ENCODE data around the gene ZNF211. TPM values are rescaled to one million over a fixed set of nuclear protein-coding genes. Genes with fewer than 3 reads are reported as not detected.

Gene ZNF211
- total and polyA plus RNA-seq, 2 donors (not counting 3 experiments of a cell fraction or from before 2014, with no cell fraction given) = 4.7 to 9.4 TPM

DNA sequence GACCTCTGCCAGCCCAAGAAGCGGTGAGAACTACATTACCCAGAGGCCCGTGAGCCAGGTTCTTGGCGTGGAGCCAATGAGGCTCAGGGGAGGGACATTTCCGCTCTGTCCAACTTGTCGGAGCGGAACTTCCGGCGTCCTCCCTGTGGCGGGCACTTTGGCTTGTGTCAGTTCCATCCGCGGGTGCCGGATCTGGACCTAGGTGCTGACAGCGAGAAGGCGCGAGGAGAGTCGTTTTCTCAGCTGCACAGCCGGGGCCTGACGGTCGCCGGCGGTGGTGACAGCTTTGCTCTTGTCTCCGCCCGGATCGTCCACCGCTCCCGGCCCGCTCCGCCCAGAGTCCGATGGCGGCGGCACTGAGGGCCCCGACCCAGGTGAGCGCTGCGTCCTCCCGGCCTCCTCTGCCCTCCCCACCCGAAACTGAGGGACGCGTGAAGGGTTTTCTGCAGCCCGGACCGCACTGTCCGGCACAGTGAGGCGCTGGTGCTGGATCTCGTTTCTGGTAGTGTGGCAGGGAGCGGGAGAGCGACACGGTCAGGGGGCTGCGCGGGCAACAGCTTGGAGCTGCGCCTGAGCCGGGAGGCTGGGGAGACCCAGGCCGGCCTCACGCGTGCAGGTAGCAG, 33.1 kb upstream of the ZNF211 start, which contains the start of gene ZNF530:
Gene ZNF530 (plus strand): TSS at position 125 of the 623 bp plus-strand sequence. CDS start 4,461 bp downstream, outside the sequence.
- Histone ChIP-seq H3K27ac (ENCODE audit: insufficient read depth, low read depth, low read length) (no peak within 1 kb of the TSS), H3K9me1 (replicated peaks; ENCODE audit: control insufficient read depth, extremely low read depth, insufficient read depth, low read length) (no peaks in the 10 kb centered on the region)
- dilution Hi-C loops (cut with MboI; ENCODE audit: extremely low pct_ligation_motif_present, low sequenced_read_pairs) = no loop called here

DNA sequence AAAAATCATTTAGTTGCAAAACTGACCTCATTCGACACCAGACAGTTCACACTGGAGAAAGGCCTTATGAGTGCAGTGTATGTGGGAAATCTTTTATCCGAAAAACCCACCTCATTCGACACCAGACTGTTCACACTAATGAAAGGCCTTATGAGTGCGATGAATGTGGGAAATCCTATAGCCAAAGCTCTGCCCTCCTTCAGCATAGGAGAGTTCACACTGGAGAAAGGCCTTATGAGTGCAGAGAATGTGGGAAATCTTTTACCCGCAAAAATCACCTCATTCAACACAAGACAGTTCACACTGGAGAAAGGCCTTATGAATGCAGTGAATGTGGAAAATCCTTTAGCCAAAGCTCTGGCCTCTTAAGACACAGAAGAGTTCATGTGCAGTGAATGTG, 26.0 kb upstream of the ZNF211 start:
- Histone ChIP-seq H3K9me3 (replicated peaks; ENCODE audit: control insufficient read depth, insufficient read depth, low read length) (peaks cover 3% of the 10 kb centered on the region), H3K9ac (replicated peaks; ENCODE audit: extremely low read depth, insufficient read depth, low read length) (no peak overlapping the region), H3K4me3 (replicated peaks in 1 of 3; ENCODE audit: insufficient read depth in 1 of 3, low read depth in 1 of 3, low read length in 3 of 3) (no peak overlapping the region), H3K9me1 (replicated peaks; ENCODE audit: control insufficient read depth, extremely low read depth, insufficient read depth, low read length) (no peaks in the 10 kb centered on the region), H3K79me2 (ENCODE audit: control insufficient read depth, insufficient read depth, low read length) (no peaks in the 10 kb centered on the region), H3K36me3 (ENCODE audit: control insufficient read depth in 2 of 2, extremely low read depth in 1 of 2, insufficient read depth in 2 of 2, low read length in 2 of 2) (peaks cover 0 to 5% of the 10 kb centered on the region in 2 experiments), H2AFZ (ENCODE audit: low read depth, low read length) (no peak overlapping the region), H3K27ac (ENCODE audit: insufficient read depth, low read depth, low read length) (no peak overlapping the region), H3K4me2 (ENCODE audit: insufficient read depth, low read length) (no peak overlapping the region), H4K20me1 (replicated peaks; ENCODE audit: control insufficient read depth, extremely low read depth, insufficient read depth, low read length) (no peaks in the 10 kb centered on the region), H3K4me1 (ENCODE audit: control insufficient read depth, extremely low read depth, insufficient read depth, low read length) (no peaks in the 10 kb centered on the region), H3K27me3 (ENCODE audit: control insufficient read depth in 2 of 2, insufficient read depth in 2 of 2, low read length in 2 of 2) (no peaks in the 10 kb centered on the region)
- BruUV-seq (replicated peaks) = no TSS peak
- ChIA-PET POLR2A (no interaction called here), CTCF (no interaction called here)
- DNase-seq (ENCODE audit: low read depth, low spot score) = no peak
- no peak for TF ChIP-seq JUN (IDR thresholded peaks at IDR 0.05; ENCODE audit: borderline replicate concordance, insufficient read depth, insufficient read length, low read depth)
- TF ChIP-seq FOS (IDR thresholded peaks at IDR 0.05; ENCODE audit: borderline replicate concordance, insufficient read depth, low read length) = no peak
- no peak for TF ChIP-seq POLR2AphosphoS5 (IDR thresholded peaks at IDR 0.05; ENCODE audit: insufficient read depth, low read depth, low read length)
- TF ChIP-seq, protein P1, sequence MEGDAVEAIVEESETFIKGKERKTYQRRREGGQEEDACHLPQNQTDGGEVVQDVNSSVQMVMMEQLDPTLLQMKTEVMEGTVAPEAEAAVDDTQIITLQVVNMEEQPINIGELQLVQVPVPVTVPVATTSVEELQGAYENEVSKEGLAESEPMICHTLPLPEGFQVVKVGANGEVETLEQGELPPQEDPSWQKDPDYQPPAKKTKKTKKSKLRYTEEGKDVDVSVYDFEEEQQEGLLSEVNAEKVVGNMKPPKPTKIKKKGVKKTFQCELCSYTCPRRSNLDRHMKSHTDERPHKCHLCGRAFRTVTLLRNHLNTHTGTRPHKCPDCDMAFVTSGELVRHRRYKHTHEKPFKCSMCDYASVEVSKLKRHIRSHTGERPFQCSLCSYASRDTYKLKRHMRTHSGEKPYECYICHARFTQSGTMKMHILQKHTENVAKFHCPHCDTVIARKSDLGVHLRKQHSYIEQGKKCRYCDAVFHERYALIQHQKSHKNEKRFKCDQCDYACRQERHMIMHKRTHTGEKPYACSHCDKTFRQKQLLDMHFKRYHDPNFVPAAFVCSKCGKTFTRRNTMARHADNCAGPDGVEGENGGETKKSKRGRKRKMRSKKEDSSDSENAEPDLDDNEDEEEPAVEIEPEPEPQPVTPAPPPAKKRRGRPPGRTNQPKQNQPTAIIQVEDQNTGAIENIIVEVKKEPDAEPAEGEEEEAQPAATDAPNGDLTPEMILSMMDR (IDR thresholded peaks at IDR 0.05; ENCODE audit: extremely low read depth in 1 of 2, insufficient read depth in 1 of 2, low read depth in 1 of 2, low read length in 2 of 2) = no peak
- TF ChIP-seq POLR2A (IDR thresholded peaks at IDR 0.05; ENCODE audit: low read depth, low read length) = no peak
- TF ChIP-seq GATA2 (IDR thresholded peaks at IDR 0.05; ENCODE audit: insufficient read depth, insufficient read length, low read depth, low read length) = no peak
- no peak for TF ChIP-seq MAX (IDR thresholded peaks at IDR 0.05; ENCODE audit: insufficient read depth, insufficient read length)
- no peak for TF ChIP-seq EZH2 (IDR thresholded peaks at IDR 0.05; ENCODE audit: borderline replicate concordance, low read depth, low read length, severe bottlenecking)
- no peak for TF ChIP-seq MYC (IDR thresholded peaks at IDR 0.05; ENCODE audit: low read depth, low read length)
- no peak for FAIRE-seq
- intact Hi-C loops (cut with micrococcal nuclease) = no loop called here
- dilution Hi-C loops (cut with MboI; ENCODE audit: extremely low pct_ligation_motif_present, low sequenced_read_pairs) = no loop called here

More for the DNA sequence above, 33.1 kb upstream of the ZNF211 start, which contains the start of gene ZNF530:
- Histone ChIP-seq H3K4me1 (ENCODE audit: control insufficient read depth, extremely low read depth, insufficient read depth, low read length) (peaks cover 2% of the 10 kb centered on the region), H3K36me3 (ENCODE audit: control insufficient read depth in 2 of 2, extremely low read depth in 1 of 2, insufficient read depth in 2 of 2, low read length in 2 of 2) (no peaks in the 10 kb centered on the region), H3K4me3 (replicated peaks in 1 of 3; ENCODE audit: insufficient read depth in 1 of 3, low read depth in 1 of 3, low read length in 3 of 3) (peak within 1 kb of the TSS; percentile 38 to 76 (median 61)), H2AFZ (ENCODE audit: low read depth, low read length) (peak within 1 kb of the TSS; percentile 96), H4K20me1 (replicated peaks; ENCODE audit: control insufficient read depth, extremely low read depth, insufficient read depth, low read length) (no peaks in the 10 kb centered on the region), H3K27me3 (ENCODE audit: control insufficient read depth in 2 of 2, insufficient read depth in 2 of 2, low read length in 2 of 2) (no peaks in the 10 kb centered on the region), H3K9me3 (replicated peaks; ENCODE audit: control insufficient read depth, insufficient read depth, low read length) (no peaks in the 10 kb centered on the region), H3K4me2 (ENCODE audit: insufficient read depth, low read length) (peak within 1 kb of the TSS; percentile 33), H3K9ac (replicated peaks; ENCODE audit: extremely low read depth, insufficient read depth, low read length) (peak within 1 kb of the TSS; percentile 10), H3K79me2 (ENCODE audit: control insufficient read depth, insufficient read depth, low read length) (no peaks in the 10 kb centered on the region)
- TSS peak; percentile 35 for BruUV-seq (replicated peaks)
- TF ChIP-seq MAX (IDR thresholded peaks at IDR 0.05; ENCODE audit: insufficient read depth, insufficient read length) (no peak), POLR2AphosphoS5 (IDR thresholded peaks at IDR 0.05; ENCODE audit: insufficient read depth, low read depth, low read length) (peak; percentile 67), FOS (IDR thresholded peaks at IDR 0.05; ENCODE audit: borderline replicate concordance, insufficient read depth, low read length) (no peak)
- DNase-seq (ENCODE audit: low read depth, low spot score) (peak; percentile 81), FAIRE-seq (peak; percentile 97)
- intact Hi-C loops (cut with micrococcal nuclease) = loop anchor here (1.0 kb wide), 3 partner anchors 14 to 33 kb away; partner anchors contain the start of genes ZNF134 and ZNF211
- ChIA-PET POLR2A (no interaction called here), CTCF (no interaction called here)

Data from endothelial cell of umbilical vein (primary cell).